ENCODE results near the gene CTXN2. TPM values are rescaled to one million over a fixed set of nuclear protein-coding genes. Genes with fewer than 3 reads are reported as not detected.

CTXN2 gene
- total and polyA plus RNA-seq, 10 of the 15 experiments (the other 5 are each of a cell fraction or from before 2014, with no cell fraction given): 0.01 to 0.09 TPM; not detected in 8

DNA sequence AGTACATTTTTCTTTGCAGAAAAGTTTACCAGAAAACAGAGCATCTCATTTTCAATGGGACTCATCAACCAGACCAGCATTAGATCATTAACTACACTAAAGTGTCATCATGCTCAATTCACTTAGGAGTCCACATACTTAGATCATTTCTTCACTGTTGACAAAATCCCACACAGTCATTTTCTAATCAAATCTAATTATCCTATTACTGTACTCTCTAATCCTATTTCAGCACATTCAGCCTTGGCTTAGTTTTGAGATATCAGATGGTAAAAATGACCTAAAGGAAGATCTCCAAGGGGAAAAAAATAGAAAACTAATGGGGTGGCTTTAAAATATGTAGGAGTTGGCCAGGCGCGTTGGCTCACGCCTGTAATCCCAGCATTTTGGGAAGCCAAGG, 5.2 kb upstream of the CTXN2 start:
- no peaks in the 10 kb centered on the region for H3K27me3 ChIP-seq (replicated peaks in 1 of 2; ENCODE audit: control insufficient read depth in 2 of 2, insufficient read depth in 2 of 2, low read length in 1 of 2)
- no peaks in the 10 kb centered on the region for H3K4me1 ChIP-seq (ENCODE audit: control insufficient read depth, insufficient read depth, low read length)
- H3K27ac ChIP-seq (ENCODE audit: control insufficient read depth, insufficient read depth): no peak overlapping the region
- RAD21 ChIA-PET (ENCODE audit: unreplicated experiment): no interaction called here
- no peak for TF ChIP-seq ZNF24 (IDR thresholded peaks at IDR 0.05)
- TF ChIP-seq TCF12 (IDR thresholded peaks at IDR 0.05; ENCODE audit: low read depth, low read length): no peak
- TF ChIP-seq, protein P1, sequence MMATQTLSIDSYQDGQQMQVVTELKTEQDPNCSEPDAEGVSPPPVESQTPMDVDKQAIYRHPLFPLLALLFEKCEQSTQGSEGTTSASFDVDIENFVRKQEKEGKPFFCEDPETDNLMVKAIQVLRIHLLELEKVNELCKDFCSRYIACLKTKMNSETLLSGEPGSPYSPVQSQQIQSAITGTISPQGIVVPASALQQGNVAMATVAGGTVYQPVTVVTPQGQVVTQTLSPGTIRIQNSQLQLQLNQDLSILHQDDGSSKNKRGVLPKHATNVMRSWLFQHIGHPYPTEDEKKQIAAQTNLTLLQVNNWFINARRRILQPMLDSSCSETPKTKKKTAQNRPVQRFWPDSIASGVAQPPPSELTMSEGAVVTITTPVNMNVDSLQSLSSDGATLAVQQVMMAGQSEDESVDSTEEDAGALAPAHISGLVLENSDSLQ (IDR thresholded peaks at IDR 0.05): no peak
- TF ChIP-seq ESRRA (IDR thresholded peaks at IDR 0.05; ENCODE audit: low read length): no peak
- no peak for TF ChIP-seq ZNF622 (IDR thresholded peaks at IDR 0.05)
- TF ChIP-seq, protein P2, sequence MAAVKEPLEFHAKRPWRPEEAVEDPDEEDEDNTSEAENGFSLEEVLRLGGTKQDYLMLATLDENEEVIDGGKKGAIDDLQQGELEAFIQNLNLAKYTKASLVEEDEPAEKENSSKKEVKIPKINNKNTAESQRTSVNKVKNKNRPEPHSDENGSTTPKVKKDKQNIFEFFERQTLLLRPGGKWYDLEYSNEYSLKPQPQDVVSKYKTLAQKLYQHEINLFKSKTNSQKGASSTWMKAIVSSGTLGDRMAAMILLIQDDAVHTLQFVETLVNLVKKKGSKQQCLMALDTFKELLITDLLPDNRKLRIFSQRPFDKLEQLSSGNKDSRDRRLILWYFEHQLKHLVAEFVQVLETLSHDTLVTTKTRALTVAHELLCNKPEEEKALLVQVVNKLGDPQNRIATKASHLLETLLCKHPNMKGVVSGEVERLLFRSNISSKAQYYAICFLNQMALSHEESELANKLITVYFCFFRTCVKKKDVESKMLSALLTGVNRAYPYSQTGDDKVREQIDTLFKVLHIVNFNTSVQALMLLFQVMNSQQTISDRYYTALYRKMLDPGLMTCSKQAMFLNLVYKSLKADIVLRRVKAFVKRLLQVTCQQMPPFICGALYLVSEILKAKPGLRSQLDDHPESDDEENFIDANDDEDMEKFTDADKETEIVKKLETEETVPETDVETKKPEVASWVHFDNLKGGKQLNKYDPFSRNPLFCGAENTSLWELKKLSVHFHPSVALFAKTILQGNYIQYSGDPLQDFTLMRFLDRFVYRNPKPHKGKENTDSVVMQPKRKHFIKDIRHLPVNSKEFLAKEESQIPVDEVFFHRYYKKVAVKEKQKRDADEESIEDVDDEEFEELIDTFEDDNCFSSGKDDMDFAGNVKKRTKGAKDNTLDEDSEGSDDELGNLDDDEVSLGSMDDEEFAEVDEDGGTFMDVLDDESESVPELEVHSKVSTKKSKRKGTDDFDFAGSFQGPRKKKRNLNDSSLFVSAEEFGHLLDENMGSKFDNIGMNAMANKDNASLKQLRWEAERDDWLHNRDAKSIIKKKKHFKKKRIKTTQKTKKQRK (IDR thresholded peaks at IDR 0.05; ENCODE audit: low read depth, low read length): no peak
- TF ChIP-seq MYB (IDR thresholded peaks at IDR 0.05; ENCODE audit: borderline replicate concordance, low read depth, low read length): no peak
- no peak for TF ChIP-seq YY1 (IDR thresholded peaks at IDR 0.05; ENCODE audit: low read depth, low read length)
- TF ChIP-seq CHD4 (IDR thresholded peaks at IDR 0.05): no peak
- in situ Hi-C loops (cut with MboI) (no loop called here), intact Hi-C loops (cut with micrococcal nuclease; ENCODE audit: unreplicated experiment) (no loop called here)
- no peak overlapping the region for H3K4me3 ChIP-seq
- DNase-seq (ENCODE audit: low read depth, low spot score) (no peak), FAIRE-seq (no peak), ATAC-seq (no peak)
- no TSS peak for BruUV-seq (replicated peaks)
- H3K9me3 ChIP-seq (replicated peaks; ENCODE audit: control insufficient read depth, insufficient read depth, low read length): no peaks in the 10 kb centered on the region; the same call in 2 of the 3 replicates
- SMC1A ChIA-PET (ENCODE audit: uncharacterized antibody, unreplicated experiment): no interaction called here
- no peaks in the 10 kb centered on the region for H4K20me1 ChIP-seq (ENCODE audit: control insufficient read depth, insufficient read depth)
- POLR2A ChIA-PET: no interaction called here
- no peak overlapping the region for H3K4me2 ChIP-seq (ENCODE audit: control insufficient read depth, insufficient read depth)
- CTCF ChIA-PET: no interaction called here
- no peaks in the 10 kb centered on the region for H3K79me2 ChIP-seq (ENCODE audit: control insufficient read depth, insufficient read depth, low read length)
- no peak overlapping the region for H3K9ac ChIP-seq (ENCODE audit: control insufficient read depth, insufficient read depth, low read length)
- 95% methylated on average over 3 of the region's 3 CpGs for WGBS (ENCODE audit: insufficient coverage, insufficient replicate concordance, low lambda C conversion rate, missing lambda C conversion rate)
- no peaks in the 10 kb centered on the region for H3K36me3 ChIP-seq (ENCODE audit: control insufficient read depth in 2 of 2, insufficient read depth in 2 of 2, low read length in 1 of 2)
- no peak overlapping the region for H2AFZ ChIP-seq (ENCODE audit: control insufficient read depth, low read depth, low read length)
